GM18498 (cell line): Measurements from ENCODE around the gene TBL1X.
"Not testable (repeated sequence)": the region's sequence is repeated elsewhere in the genome, so short reads cannot be mapped to it uniquely, and the experiment has no call there.

Experiments
- ATAC-seq: cut with Tn5 transposase; IDR thresholded peaks from one replicate; pipeline ENCODE4 v1.9.1; 2021; ENCODE audit warnings: mild to moderate bottlenecking, moderate library complexity; ENCODE audit not compliant: unreplicated experiment

The TBL1X gene

GRCh38 chrX:9746148-9746888 is 281.5 kb downstream of the TBL1X start:
- ATAC-seq: no peak

DNA sequence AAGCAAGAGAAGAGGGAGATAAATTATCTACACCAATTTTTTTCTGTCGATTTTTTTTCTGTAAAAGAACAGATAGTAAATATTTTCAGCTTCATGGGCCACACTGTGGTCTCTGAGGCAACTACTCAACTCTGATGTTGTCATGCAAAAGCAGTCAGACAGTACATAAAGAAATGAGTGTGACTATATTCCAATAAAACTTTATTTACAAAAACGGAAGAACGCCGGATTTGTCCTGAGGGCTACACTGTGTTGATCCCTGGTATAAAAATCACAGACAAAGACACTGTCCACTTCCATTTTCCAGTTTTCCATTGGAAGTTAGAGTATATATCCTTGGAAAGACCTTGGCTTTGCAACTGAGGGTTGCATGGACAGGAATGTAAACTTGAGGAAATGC is 282.8 kb downstream of the TBL1X start:
- no peak for ATAC-seq

- no peak for ATAC-seq
Measured at GRCh38 chrX:9749146-9749692, 284.4 kb downstream of the TBL1X start.

DNA sequence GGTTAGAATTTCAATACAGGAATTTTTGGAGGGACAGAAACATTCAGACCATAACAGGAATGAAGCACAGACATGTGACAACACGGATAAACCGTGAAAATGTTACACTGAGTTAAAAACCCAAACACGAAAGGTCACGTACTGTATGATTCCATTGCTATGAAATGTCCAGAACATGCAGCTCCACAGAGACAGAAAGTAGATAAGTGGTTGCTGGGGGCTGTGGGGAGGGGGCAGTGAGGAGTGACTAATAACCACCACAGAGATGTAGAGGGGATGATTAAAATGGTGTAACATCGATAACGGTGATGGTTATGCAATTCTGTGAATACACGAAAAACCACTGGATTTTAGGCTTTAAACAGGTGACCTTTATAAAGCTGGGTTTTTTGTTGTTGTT is 292.5 kb downstream of the TBL1X start:
- no peak for ATAC-seq

GRCh38 chrX:9758021-9758638 is 293.3 kb downstream of the TBL1X start:
- ATAC-seq: no peak

DNA sequence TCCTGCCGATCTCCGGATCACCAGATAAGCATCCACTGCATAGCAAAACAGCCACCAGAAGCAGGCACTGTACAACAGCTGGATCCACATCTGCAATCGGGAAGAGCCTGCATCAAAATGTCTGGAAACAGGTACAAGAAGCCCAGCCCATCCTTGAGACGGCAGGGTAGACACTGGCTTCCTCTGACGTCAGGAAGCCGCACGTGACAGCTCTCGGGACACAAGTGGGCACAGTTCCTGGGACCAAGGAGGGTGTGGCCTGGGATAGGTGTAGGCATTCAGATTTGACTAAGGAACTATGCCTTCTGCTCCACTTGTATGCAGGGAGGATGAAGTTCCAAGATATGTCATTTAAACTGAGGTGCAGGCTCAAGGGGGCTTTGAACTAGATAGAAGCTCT is 294.5 kb downstream of the TBL1X start:
- ATAC-seq: no peak

GRCh38 chrX:9765072-9765736 is 300.3 kb downstream of the TBL1X start:
- no peak for ATAC-seq

DNA sequence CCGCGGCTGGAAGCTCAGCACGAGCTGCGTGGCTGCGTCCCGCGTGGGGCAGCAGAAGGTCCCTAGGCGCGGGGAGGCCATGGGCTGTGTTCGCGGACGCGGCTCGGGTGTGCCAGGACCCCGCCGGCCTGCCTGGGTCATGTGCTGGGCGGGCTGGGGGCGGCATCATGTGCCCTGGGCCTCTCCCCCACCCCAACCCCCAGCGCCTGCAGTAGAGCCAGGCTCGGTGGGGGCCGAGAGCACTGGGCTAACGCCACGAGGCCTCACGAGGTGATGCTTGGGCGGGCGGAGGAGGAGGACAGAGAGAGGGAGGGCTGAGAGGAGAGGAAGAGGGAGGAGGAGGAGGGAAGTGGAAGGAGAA is 300.9 kb downstream of the TBL1X start, which contains the start of gene GPR143:
TSS of gene GPR143 (minus strand) at position 111 of the 361 bp plus-strand sequence. CDS start at position 81, 30 bp downstream.
- ATAC-seq: no peak

DNA sequence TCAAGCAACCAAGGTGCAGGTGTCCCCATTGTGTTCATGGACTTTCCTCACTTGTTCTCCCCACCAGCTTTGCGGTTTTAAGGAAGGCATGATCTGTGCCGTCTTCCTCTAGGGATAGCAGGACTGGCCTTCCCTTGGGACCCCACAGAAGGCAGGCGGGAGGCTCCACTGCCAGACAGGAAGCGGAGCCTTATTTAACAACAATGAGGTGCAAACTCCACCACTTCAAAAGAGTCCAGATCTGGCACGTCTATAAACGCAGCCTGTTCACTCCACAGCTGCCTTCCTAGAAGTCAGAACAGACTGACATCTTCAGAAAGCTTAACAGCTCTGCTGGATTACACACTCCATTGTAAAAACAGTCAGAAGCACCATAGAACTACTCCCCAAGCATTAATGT is 302.5 kb downstream of the TBL1X start:
- ATAC-seq: no peak

DNA sequence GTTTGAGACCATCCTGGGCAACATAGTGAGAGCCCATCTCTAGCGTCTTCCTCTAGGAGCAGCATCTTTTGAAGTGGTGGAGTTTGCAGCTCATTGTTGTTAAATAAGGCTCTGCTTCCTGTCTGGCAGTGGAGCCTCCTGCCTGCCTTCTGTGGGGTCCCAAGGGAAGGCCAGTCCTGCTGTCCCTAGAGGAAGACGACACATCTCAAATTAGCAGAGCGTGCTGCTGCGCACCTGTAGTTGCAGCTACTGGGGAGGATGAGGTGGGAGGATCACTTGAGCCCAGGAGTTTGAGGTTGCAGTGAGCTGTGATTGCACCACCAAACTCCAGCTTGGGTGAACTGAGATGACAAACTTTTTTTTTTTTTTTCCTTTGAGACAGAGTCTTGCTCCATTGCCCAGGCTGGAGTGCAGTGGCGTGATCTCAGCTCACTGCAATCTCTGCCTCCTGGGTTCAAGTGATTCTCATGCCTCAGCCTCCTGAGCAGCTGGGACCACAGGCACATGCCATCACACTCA is 303.5 kb downstream of the TBL1X start:
- ATAC-seq: not testable (repeated sequence)

GRCh38 chrX:9770319-9770718 is 305.5 kb downstream of the TBL1X start:
- no peak for ATAC-seq

DNA sequence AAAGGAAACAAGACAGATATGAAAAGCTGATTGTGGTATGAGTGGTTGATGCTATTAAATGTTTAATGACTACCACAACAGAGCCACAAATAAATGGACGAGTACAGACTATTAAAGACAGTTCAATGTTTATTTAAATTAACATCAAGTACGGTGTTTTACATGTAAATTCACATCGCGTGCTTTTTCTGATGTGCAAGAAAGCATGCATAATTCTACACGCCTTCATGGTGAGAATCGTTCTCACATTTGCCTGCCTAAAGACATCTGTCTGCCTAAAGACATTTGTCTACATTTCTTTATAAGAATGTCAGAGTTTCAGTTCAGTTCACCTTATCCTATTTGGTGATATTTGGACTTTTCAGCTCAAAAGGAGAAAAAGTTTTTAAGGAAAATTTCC is 308.1 kb downstream of the TBL1X start:
- no peak for ATAC-seq

DNA sequence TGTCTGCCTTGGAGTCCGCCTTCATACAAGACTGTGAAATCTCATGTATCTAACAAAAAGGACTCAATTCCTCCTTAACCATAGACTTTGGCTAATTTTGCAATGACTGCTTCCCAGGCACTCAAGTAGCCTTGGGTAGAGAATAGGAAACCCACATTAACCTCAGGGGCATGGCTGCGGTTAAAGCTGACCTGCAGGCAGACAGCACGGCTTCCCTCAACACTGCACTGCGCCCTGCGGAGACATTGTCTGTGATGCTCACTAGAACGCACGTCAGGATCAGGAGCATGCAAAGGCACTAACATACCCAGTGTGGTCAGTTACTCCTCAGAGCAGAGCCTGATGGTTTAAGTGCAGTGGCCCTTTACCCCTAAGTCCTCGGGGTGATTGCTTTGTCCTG is 311.1 kb downstream of the TBL1X start:
- ATAC-seq: no peak

DNA sequence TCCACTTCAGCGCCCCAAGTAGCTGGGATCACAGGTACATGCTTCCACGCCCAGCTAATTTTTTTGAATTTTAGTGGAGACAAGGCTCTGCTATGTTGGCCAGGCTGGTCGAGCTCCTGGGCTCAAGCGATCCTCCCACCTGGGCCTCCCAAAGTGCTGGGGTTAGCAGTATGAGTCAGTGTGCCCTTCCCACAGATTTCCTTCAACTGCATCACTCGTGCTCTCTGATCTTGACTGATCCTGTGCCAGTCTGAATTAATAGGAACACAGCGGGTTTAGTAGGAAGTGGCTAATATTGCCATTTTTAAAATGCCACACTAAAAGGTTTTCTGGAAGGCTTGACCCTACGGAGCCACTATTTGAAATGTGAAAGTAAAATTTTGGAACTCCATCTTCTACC is 317.1 kb downstream of the TBL1X start:
- no peak for ATAC-seq

GRCh38 chrX:9784332-9784731 is 319.5 kb downstream of the TBL1X start:
- no peak for ATAC-seq

- ATAC-seq: no peak
Measured at GRCh38 chrX:9785254-9785943, 320.5 kb downstream of the TBL1X start.

- ATAC-seq: no peak
Measured at GRCh38 chrX:9785944-9786797, 321.3 kb downstream of the TBL1X start, which contains the start of gene SHROOM2. Gene SHROOM2 (plus strand): TSS chrX:9786429. CDS start chrX:9786546, 117 bp downstream.

DNA sequence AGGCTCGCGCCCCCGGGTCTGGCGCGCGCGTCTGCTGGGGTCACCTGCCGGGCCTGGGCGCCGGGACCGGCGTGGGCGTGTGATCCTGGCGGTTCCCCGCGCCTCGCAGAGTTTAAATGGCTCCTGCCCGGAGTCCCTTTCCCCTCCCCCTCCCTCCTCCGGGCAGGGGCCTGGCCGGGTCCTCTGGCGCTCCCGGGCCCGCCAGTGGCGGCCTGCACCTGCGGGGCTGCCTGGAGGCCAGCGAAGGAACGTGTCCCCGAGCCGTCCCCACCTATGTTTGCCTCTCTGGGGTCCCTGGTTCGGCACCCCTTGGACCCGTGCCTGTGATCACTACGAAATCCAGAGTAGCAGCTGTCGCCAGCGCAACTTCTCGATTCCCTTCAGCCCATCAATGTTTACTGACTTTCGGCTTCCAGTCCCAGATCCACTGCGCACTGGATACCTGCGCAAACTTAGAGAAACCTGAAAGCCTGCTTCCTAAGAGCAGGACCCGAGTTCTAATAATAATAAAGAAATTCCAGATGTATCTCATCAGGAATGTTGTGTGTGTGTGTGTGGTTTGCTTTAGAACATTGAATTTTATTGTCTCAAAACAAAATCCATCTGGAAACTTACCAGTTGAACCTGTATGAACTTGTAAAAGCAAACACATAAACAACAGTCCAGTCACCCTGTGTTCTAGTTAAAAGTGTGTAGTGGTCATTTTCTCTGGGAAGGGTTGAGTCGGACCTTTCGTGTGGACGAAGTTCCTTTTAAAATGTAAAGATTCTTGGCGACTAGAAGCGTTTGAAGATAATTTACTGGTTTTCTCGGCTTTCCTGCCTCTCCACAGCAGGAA is 322.2 kb downstream of the TBL1X start:
- ATAC-seq: no peak

GRCh38 chrX:9788911-9789310 is 324.1 kb downstream of the TBL1X start:
- no peak for ATAC-seq
